Testis (tissue), 3 donors: ENCODE data around the gene CARS1. TPM values are rescaled to one million over a fixed set of nuclear protein-coding genes. Genes with fewer than 3 reads are reported as not detected.

Experiments
- DNase-seq: peaks from one replicate; pipeline ENCODE4 v3.0.0-alpha.2; 2019
- H3K27ac ChIP-seq, 2 donors: fragments of 200-600 bp; sonication (generic); one replicate each; pipeline ENCODE4 v1.5.1; 2019
- H3K27me3 ChIP-seq: fragments of 200-600 bp; sonication (generic); one replicate; pipeline ENCODE4 v1.5.1; 2019
- H3K36me3 ChIP-seq: fragments of 200-600 bp; sonication (generic); one replicate; pipeline ENCODE4 v1.5.1; 2017; ENCODE audit warnings: low read depth; ENCODE audit errors: missing control alignments
- H3K4me1 ChIP-seq: fragments of 200-600 bp; sonication (generic); one replicate; pipeline ENCODE4 v1.5.1; 2019
- H3K4me3 ChIP-seq, 2 donors: fragments of 200-600 bp; sonication (generic); one replicate each; pipeline ENCODE4 v1.5.1; 2017 to 2019
- H3K9me3 ChIP-seq: fragments of 200-600 bp; sonication (generic); one replicate; pipeline ENCODE4 v1.5.1; 2017
- POLR2A ChIP-seq: fragments of 450-650 bp; IDR thresholded peaks from one replicate; pipeline ENCODE4 v1.6.1; 2017; ENCODE audit warnings: antibody characterized with exemption, mild to moderate bottlenecking, moderate library complexity
- WGBS, 2 donors: methylation state at CpG; one replicate each; pipeline ENCODE4 v1.1.5; 2018; 5-methylcytosine and 5-hydroxymethylcytosine counted together
- intact Hi-C: fragments of 100-400 bp; cut with DNase I; formaldehyde crosslinking; loops from one replicate; pipeline ENCODE4 v1.15.1; 2023; ENCODE audit warnings: low total_unique reads
- polyA plus RNA-seq: library from polyadenylated mRNA; stranded (reverse); fragments of 350-450 nt; fragmentation: Illumina TruSeq; extraction: RNeasy Lipid Tissue Mini Kit (QIAGEN cat#74804); gene quantifications from one replicate; pipeline ENCODE4 v1.2.3, GENCODE V29; 2014; ENCODE audit warnings: low read depth, low replicate concordance; ENCODE audit not compliant: insufficient read depth
- total RNA-seq, 2 donors: library from RNA; depleted of rRNA; stranded (reverse); fragments of >200 nt; gene quantifications; one replicate each; pipeline ENCODE4 v1.2.3, GENCODE V29; 2016
- TF ChIP-seq, protein P1 (sequence below), 3 experiments: fragments of 450-650 bp in 2 of 3; fragments of 200-600 bp in 1 of 3; sonication (generic) in 1 of 3; IDR thresholded peaks; one replicate each; pipeline ENCODE4 v1.5.1; 2016 to 2019; ENCODE audit warnings: antibody characterized with exemption in 3 of 3, mild to moderate bottlenecking in 2 of 3, moderate library complexity in 1 of 3

The CARS1 gene
- total and polyA plus RNA-seq, 3 donors from 2014 or later: 34.8 to 48.2 (median 43.8) TPM

DNA sequence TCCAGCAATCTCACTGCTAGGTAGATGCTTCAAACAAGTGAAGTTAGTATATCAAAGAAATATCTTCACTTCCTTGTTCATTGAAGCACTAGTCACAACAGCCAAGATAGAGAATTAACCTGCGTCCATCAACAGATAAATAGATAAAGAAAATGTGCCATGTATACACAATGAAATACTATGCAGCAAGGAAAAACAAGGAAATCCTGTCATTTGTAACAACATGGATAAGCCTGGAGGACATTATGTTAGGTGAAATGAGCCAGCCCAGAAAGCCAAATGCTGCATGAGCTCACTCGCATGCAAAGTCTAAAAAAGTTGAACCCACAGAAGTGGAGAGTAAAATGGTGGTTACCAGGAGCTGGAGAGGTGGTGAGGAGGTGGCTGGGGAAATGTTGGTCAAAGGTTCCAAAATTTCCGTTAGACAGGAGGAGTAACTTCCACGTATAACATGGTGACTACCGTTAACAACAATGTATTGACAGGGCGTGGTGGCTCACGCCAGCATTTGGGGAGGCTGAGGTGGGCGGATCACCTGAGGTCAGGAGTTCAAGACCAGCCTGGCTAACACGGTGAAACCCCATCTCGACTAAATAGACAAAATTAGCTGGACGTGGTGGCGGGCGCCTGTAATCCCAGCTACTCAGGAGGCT, 23.6 kb upstream of the CARS1 start:
- TF ChIP-seq, protein P1, sequence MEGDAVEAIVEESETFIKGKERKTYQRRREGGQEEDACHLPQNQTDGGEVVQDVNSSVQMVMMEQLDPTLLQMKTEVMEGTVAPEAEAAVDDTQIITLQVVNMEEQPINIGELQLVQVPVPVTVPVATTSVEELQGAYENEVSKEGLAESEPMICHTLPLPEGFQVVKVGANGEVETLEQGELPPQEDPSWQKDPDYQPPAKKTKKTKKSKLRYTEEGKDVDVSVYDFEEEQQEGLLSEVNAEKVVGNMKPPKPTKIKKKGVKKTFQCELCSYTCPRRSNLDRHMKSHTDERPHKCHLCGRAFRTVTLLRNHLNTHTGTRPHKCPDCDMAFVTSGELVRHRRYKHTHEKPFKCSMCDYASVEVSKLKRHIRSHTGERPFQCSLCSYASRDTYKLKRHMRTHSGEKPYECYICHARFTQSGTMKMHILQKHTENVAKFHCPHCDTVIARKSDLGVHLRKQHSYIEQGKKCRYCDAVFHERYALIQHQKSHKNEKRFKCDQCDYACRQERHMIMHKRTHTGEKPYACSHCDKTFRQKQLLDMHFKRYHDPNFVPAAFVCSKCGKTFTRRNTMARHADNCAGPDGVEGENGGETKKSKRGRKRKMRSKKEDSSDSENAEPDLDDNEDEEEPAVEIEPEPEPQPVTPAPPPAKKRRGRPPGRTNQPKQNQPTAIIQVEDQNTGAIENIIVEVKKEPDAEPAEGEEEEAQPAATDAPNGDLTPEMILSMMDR (IDR thresholded peaks at IDR 0.05): no peak
- TF ChIP-seq POLR2A: no peak
- intact Hi-C loops: no loop called here
- H3K9me3 ChIP-seq: no peaks in the 10 kb centered on the region
- no peak overlapping the region for H3K27ac ChIP-seq
- H3K27me3 ChIP-seq: no peaks in the 10 kb centered on the region
- no peak overlapping the region for H3K4me3 ChIP-seq
- DNase-seq: no peak
- 82 to 89% methylated on average over 13 of the region's 13 CpGs for WGBS, 2 donors
- no peaks in the 10 kb centered on the region for H3K4me1 ChIP-seq
- no peaks in the 10 kb centered on the region for H3K36me3 ChIP-seq

DNA sequence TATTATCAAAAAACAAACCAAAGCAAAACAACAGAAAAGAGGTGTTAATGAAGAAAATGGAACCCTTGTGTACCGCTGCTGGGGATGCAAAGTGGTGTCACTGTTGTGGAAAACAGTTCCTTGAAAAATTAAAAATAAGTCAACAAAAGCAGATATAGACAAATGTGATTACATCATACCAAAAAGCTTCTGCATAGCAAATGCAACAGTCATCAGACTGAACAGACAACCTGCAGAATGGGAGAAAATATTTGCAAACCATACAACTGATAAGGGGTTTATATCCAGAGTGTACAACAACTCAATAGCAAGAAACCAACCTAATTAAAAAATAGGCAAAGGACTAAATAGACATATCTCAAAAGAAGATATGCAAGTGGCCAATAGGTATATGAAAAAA, 22.9 kb upstream of the CARS1 start:
- Histone ChIP-seq H3K27ac (no peak overlapping the region), H3K27me3 (no peaks in the 10 kb centered on the region), H3K4me1 (no peaks in the 10 kb centered on the region), H3K9me3 (no peaks in the 10 kb centered on the region), H3K4me3 (no peak overlapping the region), H3K36me3 (no peaks in the 10 kb centered on the region)
- no peak for DNase-seq
- no peak for TF ChIP-seq POLR2A
- TF ChIP-seq, protein P1 (IDR thresholded peaks at IDR 0.05): no peak
- intact Hi-C loops: no loop called here
- 85 to 93% methylated on average over 1 of the region's 1 CpG for WGBS, 2 donors

DNA sequence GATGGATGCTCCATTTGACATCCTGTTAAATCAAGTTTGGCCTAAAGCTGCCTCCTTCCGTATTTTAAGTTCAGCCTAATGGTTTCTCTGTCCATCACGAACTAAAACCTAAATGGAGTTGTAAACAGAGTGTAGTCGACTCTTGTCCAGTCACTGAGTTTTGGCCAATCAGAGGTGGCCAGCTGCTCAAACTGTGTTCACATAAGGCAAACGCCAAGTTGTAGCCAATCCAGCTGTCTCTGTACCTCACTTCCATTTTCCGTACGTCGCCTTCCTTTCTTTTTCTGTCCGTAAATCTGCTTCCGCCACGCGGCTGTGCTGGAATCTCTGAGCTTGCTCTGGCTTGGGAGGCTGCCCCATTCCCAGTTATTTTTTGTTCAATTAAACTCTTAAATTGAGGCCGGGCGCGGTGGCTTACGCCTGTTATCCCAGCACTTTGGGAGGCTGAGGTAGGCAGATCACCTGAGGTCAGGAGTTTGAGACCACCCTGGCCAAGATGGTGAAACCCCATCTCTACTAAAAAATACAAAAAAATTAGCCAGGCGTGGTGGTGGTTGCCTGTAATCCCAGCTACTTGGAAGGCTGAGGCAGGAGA, 20.7 kb upstream of the CARS1 start:
- no peaks in the 10 kb centered on the region for H3K4me1 ChIP-seq
- no peaks in the 10 kb centered on the region for H3K36me3 ChIP-seq
- H3K9me3 ChIP-seq: no peaks in the 10 kb centered on the region
- WGBS, 2 donors: 83 to 84% methylated on average over 16 of the region's 16 CpGs
- no peaks in the 10 kb centered on the region for H3K27me3 ChIP-seq
- no peak overlapping the region for H3K27ac ChIP-seq
- TF ChIP-seq POLR2A: no peak
- TF ChIP-seq, protein P1 (IDR thresholded peaks at IDR 0.05): no peak
- H3K4me3 ChIP-seq: no peak overlapping the region
- intact Hi-C loops: no loop called here
- DNase-seq: no peak

DNA sequence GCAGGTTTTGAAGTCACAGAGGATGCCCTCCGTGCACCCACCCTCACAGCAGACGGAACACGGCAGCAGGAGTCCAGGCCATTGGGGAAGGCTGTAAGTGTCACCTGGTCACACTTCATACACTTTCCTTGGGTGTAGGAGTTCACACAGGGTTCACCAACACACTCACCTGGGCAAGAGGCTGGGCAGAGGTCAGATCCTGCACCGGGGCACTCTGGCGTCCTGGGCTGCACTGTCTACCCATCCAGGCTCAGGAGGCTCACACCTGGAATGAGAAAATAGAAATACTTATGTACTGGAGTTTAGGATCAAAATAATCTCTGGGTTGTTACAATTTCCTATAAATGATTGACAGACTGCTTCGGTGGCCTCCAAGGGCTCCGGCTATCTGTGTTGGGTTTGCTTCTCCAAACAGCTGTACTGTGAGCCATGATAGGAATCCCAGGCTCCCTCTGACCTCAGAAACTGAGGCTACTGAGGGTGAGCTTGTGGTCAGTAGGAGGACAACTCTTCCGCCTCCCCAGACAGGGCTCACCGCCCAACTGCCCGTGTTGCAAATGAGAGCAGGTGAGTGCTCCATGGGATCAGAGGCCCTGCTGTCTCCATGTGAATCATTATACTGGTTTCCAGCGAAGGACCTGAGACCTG, 20.1 kb upstream of the CARS1 start:
- intact Hi-C loops: no loop called here
- H3K4me1 ChIP-seq: no peaks in the 10 kb centered on the region
- TF ChIP-seq, protein P1 (IDR thresholded peaks at IDR 0.05): no peak
- no peak for TF ChIP-seq POLR2A
- no peak overlapping the region for H3K27ac ChIP-seq
- H3K36me3 ChIP-seq: no peaks in the 10 kb centered on the region
- no peaks in the 10 kb centered on the region for H3K9me3 ChIP-seq
- no peak for DNase-seq
- no peaks in the 10 kb centered on the region for H3K27me3 ChIP-seq
- no peak overlapping the region for H3K4me3 ChIP-seq
- WGBS, 2 donors: 83 to 93% methylated on average over 11 of the region's 11 CpGs
